ENCODE results near the gene TRMT44. TPM values are rescaled to one million over a fixed set of nuclear protein-coding genes. Genes with fewer than 3 reads are reported as not detected.

Gene TRMT44
- polyA plus RNA-seq, 3 donors = 4.9 to 7.5 (median 6.6) TPM

DNA sequence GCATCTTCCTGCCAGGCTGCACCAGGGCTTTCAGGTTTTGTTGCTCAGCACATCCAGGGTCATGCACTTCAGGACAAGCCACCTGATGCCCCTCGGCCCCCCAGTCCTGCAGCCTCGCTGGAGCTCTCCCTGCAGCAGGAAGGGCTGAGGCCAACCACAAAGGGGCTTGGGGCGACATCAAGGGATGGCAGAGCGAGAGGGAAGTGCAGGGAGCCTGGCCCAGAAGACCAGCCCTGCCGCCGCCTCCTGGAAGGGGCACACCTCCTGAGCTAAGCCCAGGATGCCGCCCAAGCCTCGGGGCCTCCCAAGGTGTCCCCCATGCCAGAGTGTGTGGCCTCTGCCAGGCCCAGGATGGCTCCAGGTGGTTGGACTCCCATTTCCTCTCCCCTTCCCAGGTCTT is 37.1 kb downstream of the TRMT44 start:
- no peaks in the 10 kb centered on the region for H4K20me1 ChIP-seq (ENCODE audit: insufficient read depth, low read length)

GRCh38 chr4:8478371-8478770 is 37.8 kb downstream of the TRMT44 start:
- Histone ChIP-seq H3K36me3 (replicated peaks in 1 of 2; ENCODE audit: control insufficient read depth in 1 of 2, insufficient read depth in 2 of 2, low read length in 2 of 2) (peaks cover 9 to 23% of the 10 kb centered on the region in 2 donors), H3K4me3 (replicated peaks in 1 of 3; ENCODE audit: low read depth in 2 of 3, low read length in 3 of 3) (no peak overlapping the region), H3K79me2 (ENCODE audit: insufficient read depth, low read length) (no peaks in the 10 kb centered on the region), H2AFZ (ENCODE audit: insufficient read depth, low read depth, low read length, poor library complexity, severe bottlenecking) (no peak overlapping the region), H3K4me1 (ENCODE audit: control insufficient read depth in 1 of 2, insufficient read depth in 2 of 2, low read length in 2 of 2) (no peaks in the 10 kb centered on the region), H3K4me2 (replicated peaks; ENCODE audit: extremely low read depth, low read length, poor library complexity, severe bottlenecking) (no peak overlapping the region), H4K20me1 (ENCODE audit: insufficient read depth, low read length) (no peaks in the 10 kb centered on the region), H3K27ac (ENCODE audit: low read depth in 1 of 2, low read length in 2 of 2) (no peak overlapping the region), H3K9ac (ENCODE audit: insufficient read depth, low read length, poor library complexity, severe bottlenecking) (no peak overlapping the region), H3K9me3 (replicated peaks in 1 of 2; ENCODE audit: control insufficient read depth in 1 of 2, insufficient read depth in 1 of 2, low read length in 2 of 2) (no peaks in the 10 kb centered on the region), H3K27me3 (ENCODE audit: control insufficient read depth in 2 of 2, insufficient read depth in 2 of 2, low read length in 2 of 2) (no peaks in the 10 kb centered on the region)
- 91% methylated on average over 9 of the region's 9 CpGs for WGBS (ENCODE audit: insufficient coverage)
- DNase-seq = no peak
- Mint-ChIP-seq H3K4me3 (no peak overlapping the region), H3K27me3 (ENCODE audit: low read depth in 3 of 3) (peaks cover 0 to 5% (median 0%) of the 10 kb centered on the region in 3 donors), H3K9me3 (peaks cover 0 to 2% (median 0%) of the 10 kb centered on the region in 7 donors), H3K36me3 (peaks cover 20 to 21% of the 10 kb centered on the region in 2 donors), H3K4me1 (no peaks in the 10 kb centered on the region), H3K27ac (no peak overlapping the region)
- TF ChIP-seq, protein P1, sequence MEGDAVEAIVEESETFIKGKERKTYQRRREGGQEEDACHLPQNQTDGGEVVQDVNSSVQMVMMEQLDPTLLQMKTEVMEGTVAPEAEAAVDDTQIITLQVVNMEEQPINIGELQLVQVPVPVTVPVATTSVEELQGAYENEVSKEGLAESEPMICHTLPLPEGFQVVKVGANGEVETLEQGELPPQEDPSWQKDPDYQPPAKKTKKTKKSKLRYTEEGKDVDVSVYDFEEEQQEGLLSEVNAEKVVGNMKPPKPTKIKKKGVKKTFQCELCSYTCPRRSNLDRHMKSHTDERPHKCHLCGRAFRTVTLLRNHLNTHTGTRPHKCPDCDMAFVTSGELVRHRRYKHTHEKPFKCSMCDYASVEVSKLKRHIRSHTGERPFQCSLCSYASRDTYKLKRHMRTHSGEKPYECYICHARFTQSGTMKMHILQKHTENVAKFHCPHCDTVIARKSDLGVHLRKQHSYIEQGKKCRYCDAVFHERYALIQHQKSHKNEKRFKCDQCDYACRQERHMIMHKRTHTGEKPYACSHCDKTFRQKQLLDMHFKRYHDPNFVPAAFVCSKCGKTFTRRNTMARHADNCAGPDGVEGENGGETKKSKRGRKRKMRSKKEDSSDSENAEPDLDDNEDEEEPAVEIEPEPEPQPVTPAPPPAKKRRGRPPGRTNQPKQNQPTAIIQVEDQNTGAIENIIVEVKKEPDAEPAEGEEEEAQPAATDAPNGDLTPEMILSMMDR (IDR thresholded peaks at IDR 0.05) = no peak
- intact Hi-C loops (cut with micrococcal nuclease) = no loop called here

More for the DNA sequence above, 37.1 kb downstream of the TRMT44 start:
- Mint-ChIP-seq H3K27ac (no peak overlapping the region), H3K36me3 (peaks cover 20 to 23% of the 10 kb centered on the region in 2 donors), H3K4me1 (no peaks in the 10 kb centered on the region), H3K9me3 (peaks cover 0 to 2% (median 0%) of the 10 kb centered on the region in 7 donors), H3K27me3 (ENCODE audit: low read depth in 3 of 3) (peaks cover 0 to 3% (median 2%) of the 10 kb centered on the region in 3 donors), H3K4me3 (no peak overlapping the region)
- DNase-seq = no peak
- H3K27ac ChIP-seq (ENCODE audit: low read depth in 1 of 2, low read length in 2 of 2) = no peak overlapping the region
- no peak overlapping the region for H3K4me3 ChIP-seq (replicated peaks in 1 of 3; ENCODE audit: low read depth in 2 of 3, low read length in 3 of 3)
- H3K4me1 ChIP-seq (ENCODE audit: control insufficient read depth in 1 of 2, insufficient read depth in 2 of 2, low read length in 2 of 2) = no peaks in the 10 kb centered on the region
- no peak overlapping the region for H2AFZ ChIP-seq (ENCODE audit: insufficient read depth, low read depth, low read length, poor library complexity, severe bottlenecking)
- intact Hi-C loops (cut with micrococcal nuclease) = no loop called here
- WGBS (ENCODE audit: insufficient coverage) = 81% methylated on average over 8 of the region's 8 CpGs
- H3K79me2 ChIP-seq (ENCODE audit: insufficient read depth, low read length) = no peaks in the 10 kb centered on the region
- H3K4me2 ChIP-seq (replicated peaks; ENCODE audit: extremely low read depth, low read length, poor library complexity, severe bottlenecking) = no peak overlapping the region
- H3K27me3 ChIP-seq (ENCODE audit: control insufficient read depth in 2 of 2, insufficient read depth in 2 of 2, low read length in 2 of 2) = no peaks in the 10 kb centered on the region
- H3K9ac ChIP-seq (ENCODE audit: insufficient read depth, low read length, poor library complexity, severe bottlenecking) = no peak overlapping the region
- peaks cover 9 to 23% of the 10 kb centered on the region in 2 donors for H3K36me3 ChIP-seq (replicated peaks in 1 of 2; ENCODE audit: control insufficient read depth in 1 of 2, insufficient read depth in 2 of 2, low read length in 2 of 2)
- no peaks in the 10 kb centered on the region for H3K9me3 ChIP-seq (replicated peaks in 1 of 2; ENCODE audit: control insufficient read depth in 1 of 2, insufficient read depth in 1 of 2, low read length in 2 of 2)
- TF ChIP-seq, protein P1 (IDR thresholded peaks at IDR 0.05) = no peak

Measured in CD14-positive monocyte (primary cell).